Stimulated activated CD4-positive, alpha-beta T cell treated with anti-CD3 and anti-CD28 coated beads, Interleukin-4, amount 100 ng/mL, for 4 hours (primary cell): ENCODE results near the gene FAM8A1.
A peak's percentile ranks its signal among the peaks of the same experiment; 100 is the strongest.
"Not testable (repeated sequence)": the region's sequence is repeated elsewhere in the genome, so short reads cannot be mapped to it uniquely, and the experiment has no call there.

Experiments used
- DNase-seq, 2 experiments: peaks; one replicate each; pipeline ENCODE4 v3.0.0-alpha.2; 2020

Gene FAM8A1, protein sequence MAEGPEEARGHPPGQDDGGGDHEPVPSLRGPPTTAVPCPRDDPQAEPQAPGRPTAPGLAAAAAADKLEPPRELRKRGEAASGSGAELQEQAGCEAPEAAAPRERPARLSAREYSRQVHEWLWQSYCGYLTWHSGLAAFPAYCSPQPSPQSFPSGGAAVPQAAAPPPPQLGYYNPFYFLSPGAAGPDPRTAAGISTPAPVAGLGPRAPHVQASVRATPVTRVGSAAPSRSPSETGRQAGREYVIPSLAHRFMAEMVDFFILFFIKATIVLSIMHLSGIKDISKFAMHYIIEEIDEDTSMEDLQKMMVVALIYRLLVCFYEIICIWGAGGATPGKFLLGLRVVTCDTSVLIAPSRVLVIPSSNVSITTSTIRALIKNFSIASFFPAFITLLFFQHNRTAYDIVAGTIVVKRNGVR

DNA sequence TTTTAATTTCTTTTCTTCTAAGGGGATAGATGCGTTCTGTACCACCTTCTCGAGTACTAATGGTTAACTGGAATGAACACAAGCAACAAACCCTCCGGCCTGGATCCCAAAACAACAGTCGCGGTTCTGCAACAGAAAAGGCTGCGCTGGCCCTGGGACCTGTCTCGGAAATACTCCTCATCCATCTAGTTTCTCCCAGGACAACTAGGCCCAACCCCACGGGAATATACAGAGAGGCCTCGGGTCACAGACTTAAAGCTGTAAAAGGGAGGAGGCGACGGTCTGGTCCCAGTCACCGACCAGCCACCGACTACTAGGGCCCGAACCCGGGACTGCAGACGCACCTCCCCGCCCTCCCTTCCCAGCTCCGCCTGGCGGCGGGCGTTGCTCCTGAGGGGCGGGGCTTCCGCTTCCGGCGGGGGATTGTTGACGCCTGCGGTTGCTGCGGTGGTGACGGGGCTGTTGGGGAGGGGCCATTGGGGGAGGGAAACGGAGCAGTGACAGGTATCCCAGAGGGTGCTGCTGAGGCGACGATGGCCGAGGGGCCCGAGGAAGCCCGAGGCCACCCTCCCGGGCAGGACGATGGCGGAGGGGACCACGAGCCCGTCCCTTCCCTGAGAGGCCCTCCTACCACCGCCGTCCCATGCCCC, at the start of gene FAM8A1:
TSS of gene FAM8A1 (plus strand) at position 426 of the 650 bp plus-strand sequence. CDS start at position 534, 108 bp downstream.
- peak; percentile 93 to 96 for DNase-seq

DNA sequence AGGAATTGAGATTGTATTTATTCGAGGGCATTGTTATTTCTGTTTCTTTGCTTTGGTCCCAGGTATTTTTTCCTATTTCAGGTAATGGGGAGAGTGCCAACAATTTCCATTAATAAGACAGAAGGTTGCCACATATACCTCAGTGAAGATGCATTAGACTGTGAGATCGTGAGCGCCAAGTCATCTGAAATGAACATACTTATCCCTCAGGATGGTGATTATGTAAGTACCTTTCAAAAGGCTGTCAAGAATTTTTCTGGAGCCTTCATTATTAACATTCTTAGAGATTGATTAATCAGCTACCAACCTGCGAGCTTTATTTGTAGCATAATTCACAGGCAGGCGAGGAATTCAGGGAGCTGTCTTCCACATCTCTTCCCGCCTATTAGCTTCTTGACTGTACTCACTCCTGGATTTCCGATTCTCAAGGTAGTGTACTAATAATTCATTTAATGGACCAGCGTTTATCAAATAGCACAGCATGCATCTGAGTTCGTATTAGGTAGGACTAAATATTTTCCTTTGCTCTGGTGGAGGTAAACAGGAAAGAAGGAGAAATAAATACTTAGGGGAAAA, 48.6 kb upstream of the FAM8A1 start:
- DNase-seq = no peak

DNA sequence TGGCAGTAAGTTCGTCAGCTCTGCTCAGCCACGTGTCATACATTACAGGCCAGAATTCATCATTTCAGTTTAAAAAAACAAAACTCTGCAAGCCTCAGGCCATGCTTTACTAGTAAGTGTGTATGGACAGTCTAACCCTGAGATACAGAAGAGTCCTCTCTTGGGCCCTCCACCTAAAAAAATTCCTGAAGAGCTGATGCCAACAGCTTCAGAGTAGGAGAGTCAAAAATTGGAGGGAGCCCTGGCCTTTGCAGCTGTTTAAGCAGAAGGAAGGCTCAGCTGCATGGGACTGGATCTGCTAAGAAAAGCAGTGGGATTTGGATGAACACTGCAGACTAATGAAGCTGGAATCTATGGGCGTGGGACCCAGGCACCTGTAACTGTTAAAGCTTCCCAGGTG, 47.2 kb upstream of the FAM8A1 start:
- DNase-seq = no peak

DNA sequence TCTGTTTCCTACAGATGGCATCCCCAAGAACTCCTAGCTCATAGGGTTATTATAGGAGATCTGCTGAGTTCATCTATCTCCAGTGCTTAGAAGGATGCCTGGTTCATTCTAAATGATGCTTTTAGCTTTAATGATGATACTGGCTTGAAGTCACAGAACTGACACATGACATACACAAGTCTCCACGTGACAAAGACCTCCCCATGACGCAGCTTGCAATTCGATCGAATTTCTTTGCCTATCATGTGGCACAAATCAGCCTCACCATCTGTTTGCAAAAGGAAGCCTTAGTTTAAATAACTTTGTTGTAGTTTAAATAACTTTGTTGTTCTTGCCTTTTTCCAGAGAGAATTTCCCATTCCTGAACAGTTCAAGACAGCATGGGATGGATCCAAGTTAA, 44.1 kb upstream of the FAM8A1 start:
- DNase-seq = no peak

DNA sequence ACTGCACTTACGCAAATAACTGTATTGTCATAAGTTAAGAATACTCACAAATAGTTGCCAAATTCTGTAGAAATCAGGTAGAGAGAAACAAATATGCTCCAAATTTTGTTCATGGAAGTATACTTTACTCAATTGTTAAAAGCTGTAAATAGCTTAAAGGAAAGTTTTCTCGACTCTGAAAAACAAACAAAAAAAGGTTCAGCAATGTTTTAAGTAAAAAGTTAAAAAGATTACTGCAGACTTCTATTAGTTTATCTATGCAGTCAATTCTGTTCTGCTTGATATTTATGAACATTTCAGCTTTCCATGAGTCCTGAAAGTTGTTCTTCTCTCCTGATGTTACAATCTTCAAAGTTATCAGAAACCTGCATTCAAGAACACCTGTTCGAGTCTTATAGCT, 37.5 kb upstream of the FAM8A1 start:
- DNase-seq = no peak

DNA sequence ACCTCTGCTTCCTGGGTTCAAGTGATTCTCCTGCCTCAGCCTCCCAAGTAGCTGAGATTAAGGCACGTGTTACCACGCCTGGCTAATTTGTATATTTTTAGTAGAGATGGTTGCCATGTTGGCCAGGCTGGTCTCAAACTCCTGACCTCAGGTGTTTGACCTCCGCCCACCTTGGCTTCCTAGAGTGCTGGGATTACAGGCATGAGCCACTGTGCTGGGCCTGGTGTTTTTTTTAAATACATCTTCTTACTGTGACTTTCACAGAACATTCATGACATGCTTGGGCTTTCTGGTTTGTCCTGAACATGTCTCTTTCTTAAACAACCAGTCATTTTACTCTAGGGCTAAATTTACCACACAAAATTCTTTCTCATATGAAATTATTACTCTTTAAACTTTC, 34.7 kb upstream of the FAM8A1 start:
- DNase-seq = no peak

DNA sequence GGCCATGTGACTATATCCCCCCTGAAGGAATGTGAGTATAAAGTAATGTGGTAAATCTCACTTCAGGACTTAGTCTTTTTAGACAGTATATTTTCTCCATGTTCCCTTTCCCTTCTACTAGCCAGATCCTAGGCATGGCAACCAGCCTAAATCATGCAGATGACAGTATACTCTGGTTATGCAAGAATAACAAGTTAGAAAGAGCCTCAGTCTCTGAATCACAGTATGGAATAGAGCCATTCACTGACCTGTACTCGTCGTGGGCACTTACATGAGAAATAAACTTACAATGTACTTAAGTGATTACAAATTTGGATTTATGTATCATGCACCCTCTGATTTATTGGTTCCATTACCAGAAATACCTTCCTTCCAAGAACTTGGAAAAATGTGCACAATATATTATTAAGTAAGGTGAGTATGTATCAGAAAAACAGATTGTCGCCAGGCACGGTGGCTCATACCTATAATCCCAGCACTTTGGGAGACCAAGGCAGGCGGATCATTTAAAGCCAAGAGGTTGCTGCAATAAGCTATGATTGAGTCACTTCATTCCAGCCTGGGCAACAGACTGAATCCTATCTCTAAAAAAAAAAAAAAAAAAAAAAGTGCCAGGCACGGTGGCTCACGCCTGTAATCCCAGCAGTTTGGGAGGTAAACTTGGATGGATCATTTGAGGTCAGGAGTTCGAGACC, 25.1 kb upstream of the FAM8A1 start:
- DNase-seq = no peak

DNA sequence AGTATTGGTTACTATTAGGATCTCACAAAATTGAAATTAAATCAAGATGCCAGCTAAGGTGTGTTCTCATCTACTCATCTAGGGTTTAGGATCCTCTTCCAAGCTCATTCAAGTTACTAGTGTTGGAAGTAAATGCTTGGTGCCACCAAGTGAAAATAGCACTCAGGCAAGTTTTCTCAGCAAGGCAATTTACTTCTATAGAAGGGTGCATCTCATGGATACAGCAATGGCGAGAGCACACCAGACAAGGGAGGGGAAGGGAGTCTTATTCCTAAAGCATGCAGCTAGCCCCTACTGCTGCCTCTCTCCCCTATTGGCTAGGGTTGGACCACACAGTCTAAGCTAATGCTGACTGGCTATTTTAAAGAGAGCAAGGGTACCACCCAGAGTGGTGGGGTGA, 23.0 kb upstream of the FAM8A1 start:
- no peak for DNase-seq

DNA sequence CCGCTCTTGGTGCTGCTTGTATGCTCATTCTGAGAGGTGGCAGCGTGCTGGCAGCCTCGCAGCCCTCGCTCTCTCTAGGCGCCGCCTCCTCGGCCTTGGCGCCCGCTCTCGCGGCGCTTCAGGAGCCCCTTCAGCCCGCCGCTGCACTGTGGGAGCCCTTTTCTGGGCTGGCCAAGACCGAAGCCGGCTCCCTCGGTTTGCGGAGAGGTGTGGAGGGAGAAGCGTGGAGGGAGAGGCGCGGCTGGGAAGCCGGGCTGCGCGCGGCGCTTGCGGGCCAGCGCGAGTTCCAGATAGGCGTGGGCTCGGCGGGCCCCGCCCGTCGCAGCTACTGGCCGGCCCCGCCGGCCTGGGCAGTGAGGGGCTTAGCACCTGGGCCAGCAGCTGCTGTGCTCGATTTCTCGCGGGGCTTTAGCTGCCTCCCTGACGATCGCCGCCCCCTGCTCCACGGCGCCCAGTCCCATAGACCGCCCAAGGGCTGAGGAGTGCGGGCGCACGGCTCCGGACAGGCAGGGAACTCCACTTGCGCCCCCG, 19.5 kb upstream of the FAM8A1 start:
- DNase-seq = peak; percentile 17 to 35

DNA sequence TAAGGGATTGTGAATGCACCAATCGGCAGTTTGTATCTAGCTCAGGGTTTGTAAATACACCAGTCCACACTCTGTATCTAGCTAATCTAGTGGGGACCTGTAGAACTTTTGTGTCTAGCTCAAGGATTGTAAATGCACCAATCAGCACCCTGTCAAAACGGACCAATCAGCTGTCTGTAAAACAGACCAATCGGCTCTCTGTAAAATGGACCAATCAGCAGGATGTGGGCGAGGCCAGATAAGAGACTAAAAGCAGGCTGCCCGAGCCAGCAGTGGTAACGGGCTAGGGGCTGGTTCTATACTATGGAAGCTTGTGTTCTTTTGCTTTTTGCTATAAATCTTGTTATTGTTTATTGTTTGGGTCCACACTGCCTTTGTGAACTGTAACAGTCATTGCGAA, 18.8 kb upstream of the FAM8A1 start:
- not testable (repeated sequence) for DNase-seq

DNA sequence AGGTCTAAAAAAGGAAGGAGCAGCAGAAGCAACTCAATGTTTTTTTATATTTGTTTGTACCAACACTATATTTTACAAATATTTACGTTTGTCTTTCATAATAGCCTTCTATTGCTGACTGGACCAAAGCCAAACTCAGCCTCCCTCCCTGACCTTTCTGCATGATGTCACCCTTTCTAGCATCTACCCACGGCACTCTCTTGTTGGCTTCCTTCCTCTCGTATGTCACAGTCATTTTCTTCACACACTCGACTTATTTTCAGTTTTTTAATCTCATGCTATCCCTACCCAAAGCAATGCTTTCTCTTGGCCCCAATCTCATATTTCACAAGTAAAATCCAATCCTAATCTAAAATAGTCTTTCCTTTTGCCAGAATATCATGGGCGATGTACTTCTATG, 16.3 kb upstream of the FAM8A1 start:
- no peak for DNase-seq

DNA sequence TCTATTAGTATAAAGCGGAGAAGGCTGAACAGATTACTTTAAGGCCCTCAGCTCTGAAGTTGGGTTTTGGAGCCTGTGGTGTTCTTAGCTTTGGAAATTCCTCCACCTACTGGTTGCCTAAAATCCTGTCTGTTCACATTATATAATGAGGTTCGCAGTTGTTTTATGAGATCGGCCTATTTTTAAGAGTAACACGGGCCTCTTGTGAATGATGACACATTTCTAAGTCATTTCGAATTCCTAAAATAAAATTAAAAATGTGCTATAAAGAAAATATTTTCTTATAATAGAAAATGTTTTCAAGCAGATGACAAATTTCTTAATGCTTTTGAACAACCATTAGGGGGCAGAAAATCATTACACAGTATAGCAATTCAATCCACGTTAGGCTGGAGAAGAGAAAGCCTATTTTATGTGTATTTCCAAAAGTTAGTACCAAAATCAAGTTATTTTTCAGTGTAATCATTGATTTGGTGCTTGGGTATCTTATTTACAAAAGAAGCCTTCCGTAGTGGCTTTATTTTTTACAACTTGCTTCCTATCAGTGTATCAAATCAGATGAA, 15.8 kb upstream of the FAM8A1 start:
- DNase-seq = no peak

DNA sequence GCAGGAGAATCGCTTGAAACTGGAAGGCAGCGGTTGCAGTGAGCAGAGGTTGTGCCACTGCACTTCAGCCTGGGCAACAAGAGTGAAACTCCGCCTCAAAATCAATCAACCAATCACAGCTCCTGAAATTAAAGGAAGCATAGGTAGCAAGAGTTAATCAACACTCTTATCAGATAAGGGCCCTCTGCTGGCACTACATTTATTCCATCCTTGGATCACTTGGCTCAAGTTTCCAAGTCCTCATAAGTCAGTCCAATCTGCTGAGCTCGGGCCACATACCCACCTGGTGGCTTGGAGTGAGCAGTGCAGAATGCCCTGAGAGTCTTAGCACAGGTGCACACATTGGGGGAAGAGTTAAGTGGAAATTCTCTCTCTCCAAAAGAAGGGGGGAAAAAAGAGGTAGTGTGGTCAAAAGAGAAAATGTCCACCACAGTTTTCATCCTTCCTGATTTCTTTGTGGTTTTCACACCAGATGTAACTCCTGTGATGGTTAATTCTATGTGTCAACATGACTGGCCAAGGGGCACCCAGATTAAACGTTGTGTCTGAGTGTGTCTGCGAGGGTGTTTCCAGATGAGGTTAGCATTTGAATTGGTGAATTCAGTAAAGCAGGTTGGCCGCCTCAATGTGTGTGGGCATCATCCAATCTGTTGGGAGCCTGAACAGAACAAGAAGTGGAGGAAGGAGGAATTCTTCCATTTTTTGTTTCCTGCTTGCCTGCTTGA, 14.2 kb upstream of the FAM8A1 start:
- no peak for DNase-seq

DNA sequence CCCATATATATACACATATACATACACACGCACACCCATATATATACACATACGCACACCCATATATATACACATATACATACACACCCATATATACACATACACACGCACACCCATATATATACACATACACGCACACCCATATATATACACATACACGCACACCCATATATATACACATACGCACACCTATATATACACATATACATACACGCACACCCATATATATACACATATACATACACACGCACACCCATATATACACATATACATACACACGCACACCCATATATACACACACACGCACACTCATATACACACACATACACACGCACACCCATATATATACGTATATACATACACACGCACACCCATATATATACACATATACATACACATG, 13.5 kb upstream of the FAM8A1 start:
- DNase-seq = not testable (repeated sequence)

DNA sequence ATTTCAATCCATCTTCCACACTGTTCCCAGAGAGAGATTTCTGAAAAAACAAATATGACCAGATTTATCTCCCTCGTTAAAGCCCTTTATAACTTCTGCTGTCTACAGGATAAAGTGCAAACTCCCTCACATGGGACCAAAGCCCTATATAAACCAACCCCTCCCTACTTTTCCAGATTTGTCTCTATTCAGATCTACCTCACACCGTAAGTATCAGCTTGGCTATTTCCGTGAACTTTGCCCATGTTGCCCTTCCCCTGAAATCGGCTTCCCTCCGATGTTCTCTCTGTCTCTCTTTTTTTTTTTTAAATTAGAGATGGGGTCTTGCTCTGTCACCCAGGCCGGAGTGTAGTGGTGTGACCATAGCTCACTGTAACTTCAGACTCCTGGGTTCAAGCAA, 12.1 kb upstream of the FAM8A1 start:
- DNase-seq = no peak

DNA sequence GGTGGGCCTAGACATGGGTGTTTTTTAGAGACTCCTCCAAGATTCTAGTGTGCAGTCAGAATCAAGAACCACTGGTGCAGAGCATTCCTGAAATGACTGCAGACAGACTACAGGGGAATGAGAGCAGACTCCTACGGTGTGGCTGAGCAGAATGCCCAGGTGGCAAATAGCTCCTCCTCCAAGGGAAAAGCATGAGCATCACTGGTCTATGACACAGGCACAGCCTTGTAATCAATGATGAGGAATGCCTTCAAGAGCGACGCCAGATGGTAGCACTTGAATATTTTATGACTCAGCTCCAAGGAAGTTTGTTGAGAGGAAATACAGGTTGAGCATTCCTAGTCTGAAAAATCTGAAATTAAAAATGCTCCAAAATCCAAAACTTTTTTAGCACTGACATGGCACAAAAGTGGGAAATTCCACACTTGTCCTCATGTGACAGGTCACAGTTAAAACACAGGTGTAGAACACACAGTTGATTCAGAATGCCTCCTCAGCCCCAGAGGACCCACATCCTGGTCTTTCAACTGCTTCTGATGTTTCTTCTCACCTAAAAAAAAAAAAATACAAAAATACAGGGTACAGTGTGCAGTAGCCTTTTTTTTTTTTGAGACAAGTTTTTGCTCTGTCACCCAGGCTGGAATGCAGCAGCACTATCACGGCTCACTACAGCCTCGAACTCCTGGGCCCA, 10.6 kb upstream of the FAM8A1 start:
- DNase-seq = no peak

DNA sequence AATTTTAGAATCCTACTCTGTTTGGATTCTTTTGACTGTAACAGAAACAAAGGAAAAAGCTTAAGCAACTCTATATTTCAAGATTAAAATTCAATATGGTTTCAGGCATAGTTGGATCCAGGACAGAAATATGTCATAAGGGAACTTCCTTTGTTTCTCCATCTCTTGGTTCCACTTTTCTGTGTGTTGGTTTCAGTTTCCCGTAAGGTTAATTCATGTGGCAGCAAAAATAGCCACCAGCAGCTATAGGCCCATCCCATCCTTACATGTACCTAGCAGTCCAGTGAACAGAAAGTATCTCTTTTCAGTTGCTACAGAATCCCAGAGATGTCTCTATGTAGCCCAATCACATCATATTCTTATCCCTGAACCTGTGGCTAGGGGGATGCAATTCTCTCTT, 8.8 kb upstream of the FAM8A1 start:
- DNase-seq = no peak

DNA sequence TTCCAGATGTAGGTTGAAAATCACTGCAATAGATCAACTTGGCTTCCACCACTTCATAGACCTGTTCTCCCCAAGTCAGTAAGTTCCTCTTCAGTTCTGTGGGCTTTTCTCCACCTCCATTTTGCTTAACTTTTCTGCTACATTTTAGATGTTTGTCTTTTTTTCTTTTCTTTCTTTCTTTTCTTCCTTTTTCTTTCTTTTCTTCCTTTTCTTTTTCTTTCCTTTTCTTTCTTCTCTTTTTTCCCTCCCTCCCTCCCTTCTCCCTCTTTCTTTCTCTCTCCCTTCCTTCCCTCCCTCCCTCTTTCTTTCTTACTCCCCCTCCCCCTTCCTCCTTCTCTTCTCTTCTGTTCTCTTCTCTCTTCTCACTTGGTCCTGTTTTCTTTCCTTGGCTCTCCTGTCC, 6.9 kb upstream of the FAM8A1 start:
- DNase-seq = no peak

DNA sequence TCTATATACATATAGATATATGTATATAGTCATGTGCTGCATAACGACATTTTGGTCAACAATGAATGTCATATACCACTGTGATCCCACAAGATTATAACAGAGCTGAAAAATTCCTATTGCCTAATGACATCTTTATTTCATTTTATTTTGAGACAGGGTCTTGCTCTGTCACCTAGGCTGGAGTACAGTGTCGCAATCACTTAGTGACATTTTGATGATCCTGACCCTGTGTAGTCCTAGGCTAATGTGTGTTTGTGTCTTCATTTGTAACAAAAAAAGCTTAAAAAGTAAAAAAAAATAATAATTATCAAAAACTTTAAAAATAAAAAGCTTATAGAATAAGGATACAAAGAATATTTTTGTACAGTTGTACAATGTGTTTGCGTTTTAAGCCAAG, 4.0 kb upstream of the FAM8A1 start:
- no peak for DNase-seq

DNA sequence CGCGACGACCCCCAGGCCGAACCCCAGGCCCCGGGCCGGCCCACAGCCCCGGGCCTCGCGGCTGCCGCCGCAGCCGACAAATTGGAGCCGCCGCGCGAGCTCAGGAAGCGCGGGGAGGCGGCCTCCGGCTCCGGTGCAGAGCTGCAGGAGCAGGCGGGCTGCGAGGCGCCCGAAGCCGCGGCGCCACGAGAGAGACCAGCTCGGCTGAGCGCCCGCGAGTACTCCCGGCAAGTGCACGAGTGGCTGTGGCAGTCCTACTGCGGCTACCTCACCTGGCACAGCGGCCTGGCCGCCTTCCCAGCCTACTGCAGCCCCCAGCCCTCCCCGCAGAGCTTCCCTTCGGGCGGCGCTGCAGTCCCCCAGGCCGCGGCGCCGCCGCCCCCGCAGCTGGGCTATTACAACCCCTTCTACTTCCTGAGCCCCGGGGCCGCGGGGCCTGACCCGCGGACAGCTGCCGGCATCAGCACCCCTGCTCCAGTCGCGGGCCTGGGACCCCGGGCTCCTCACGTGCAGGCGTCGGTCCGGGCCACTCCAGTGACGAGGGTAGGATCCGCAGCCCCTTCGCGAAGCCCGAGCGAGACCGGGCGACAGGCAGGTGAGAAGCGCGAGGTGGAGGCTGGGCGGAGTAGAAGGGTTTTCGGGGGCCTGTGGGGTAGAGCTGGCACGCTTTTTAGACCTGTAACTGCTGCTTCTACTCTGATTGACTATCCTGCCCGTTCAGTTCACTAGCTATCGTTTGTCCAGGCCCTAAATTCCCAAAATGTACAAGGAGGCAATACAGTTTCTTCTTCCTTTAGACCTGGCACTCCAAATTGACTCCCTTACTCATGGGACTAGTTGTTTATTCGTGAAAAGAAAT, 654 bp downstream of the FAM8A1 start:
- peak; percentile 26 to 41 for DNase-seq

DNA sequence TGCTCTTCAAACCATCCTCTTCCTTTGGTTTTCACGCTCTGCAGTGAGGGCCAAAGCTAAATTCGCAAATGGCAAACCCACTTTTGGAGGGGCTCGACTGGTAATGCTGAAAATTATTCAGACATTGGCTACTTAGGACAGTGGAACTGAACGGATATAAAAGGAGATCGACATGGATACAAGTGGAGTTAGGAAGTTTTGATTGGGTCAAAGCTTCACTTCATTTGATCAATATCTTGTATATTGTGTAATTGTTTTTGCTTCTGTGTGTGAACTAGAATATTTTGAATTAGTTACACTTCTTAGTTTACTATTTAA, 1.2 kb downstream of the FAM8A1 start:
- no peak for DNase-seq
